HL-60 (cell line): Measurements from ENCODE around the gene FREM1.

Experiments used
- CTCF ChIP-seq: IDR thresholded peaks from one replicate; pipeline ENCODE4 v1.5.1; 2011; ENCODE audit warnings: low read length, control low read depth, inconsistent platforms; ENCODE audit not compliant: insufficient read depth
- POLR2AphosphoS5 ChIP-seq: IDR thresholded peaks from 2 replicates; pipeline ENCODE4 v1.6.1; 2012; ENCODE audit warnings: low read depth
- REST ChIP-seq: IDR thresholded peaks from 2 replicates; pipeline ENCODE4 v1.6.1; 2012; ENCODE audit warnings: low read depth; ENCODE audit not compliant: insufficient replicate concordance
- SPI1 ChIP-seq: IDR thresholded peaks from 2 replicates; pipeline ENCODE4 v1.6.1; 2012; ENCODE audit warnings: low read depth, mild to moderate bottlenecking, borderline replicate concordance

DNA sequence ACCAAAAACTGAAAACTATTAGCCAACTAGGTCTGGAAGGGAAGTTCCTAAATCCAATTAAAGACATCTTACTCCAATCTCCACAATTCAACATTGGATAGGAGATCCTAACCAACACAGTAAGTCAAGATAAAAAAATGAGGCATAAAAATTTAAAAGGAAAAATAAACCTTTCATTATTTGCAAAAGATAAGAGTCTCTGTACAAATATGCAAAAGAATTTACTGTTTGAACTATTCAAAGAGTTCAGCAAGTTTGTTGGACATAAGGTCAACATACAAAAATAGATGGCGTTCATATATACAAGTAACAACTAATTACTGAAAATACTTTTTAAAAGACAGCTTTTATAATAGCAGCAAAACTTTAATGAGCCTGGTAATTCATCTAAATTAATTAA lies 3.1 kb upstream of the FREM1 start:
- TF ChIP-seq CTCF (no peak), POLR2AphosphoS5 (no peak), REST (no peak), SPI1 (no peak)
